Inflammatory macrophage treated with lipopolysaccharide for 4 hours (primary cell): Measurements from ENCODE around the gene APCDD1.

Experiments
- DNase-seq: peaks from one replicate; pipeline ENCODE4 v3.0.0-alpha.2; 2020

The APCDD1 gene

GRCh38 chr18:10453806-10454680 lies at the start of gene APCDD1:
TSS of gene APCDD1 (plus strand) at chr18:10454635. CDS start at chr18:10454982, 347 bp downstream.
- DNase-seq = no peak

DNA sequence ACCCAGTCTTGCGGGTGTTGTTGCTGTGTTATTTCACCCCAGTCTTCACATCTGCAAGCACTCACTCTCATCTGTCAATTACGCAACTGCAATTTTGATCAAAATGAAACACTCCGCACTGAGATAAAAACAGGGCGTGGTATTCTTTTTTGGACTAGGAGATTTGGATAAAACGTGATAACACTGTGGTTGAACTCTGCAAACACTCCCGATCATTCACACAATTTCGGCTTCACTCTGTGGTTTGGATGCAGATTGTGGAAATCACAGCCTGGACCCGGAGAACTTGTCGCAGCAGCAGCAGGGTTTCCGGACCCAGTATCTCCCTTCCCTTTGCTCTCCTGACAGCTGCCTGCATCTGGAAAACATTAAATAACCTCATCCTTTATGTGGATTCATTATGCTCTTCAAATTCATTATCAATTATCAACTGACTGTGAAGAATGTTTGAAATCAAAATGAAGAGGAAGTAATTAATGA lies 49.4 kb upstream of the APCDD1 start:
- DNase-seq = no peak

DNA sequence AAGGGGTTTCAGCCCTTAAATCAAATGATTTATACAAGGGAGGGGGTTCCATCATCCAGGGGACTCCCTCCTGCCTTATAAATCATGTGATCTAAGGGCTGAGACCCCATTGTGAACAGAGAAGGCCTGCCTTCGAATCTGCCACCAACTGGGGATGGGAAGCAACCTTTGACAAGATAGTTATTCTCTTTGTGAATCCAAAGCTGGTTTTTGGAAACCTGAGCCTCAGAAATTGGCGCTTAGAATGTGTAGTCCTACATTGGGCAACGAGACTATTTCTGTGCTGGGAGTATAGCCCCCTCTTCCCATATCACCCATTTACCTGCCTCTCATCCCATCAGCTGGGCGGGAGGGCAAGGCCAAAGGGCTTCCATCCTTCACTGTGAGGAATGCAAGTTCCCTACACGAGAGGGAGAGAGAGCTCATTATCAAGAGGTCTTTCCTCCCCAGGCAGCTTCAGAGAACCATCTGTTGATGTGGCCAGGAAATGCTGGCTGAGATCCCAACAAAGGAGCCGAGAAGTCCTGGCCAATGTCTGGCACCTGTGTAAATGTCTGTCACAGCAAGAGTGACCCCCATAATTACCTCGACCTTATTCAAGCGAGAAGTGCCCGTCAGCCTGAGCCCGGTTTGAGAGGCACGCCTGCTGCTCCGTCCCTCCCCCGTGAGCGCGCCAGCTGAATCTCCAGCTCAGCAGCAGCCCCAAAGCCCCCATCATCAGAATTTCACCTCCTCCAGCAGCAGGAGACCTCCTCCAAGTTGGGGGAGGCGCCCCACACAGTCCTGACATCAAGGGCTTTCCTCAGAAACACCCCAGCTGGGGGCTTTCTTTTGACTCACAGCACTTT lies 48.4 kb upstream of the APCDD1 start:
- DNase-seq = no peak

DNA sequence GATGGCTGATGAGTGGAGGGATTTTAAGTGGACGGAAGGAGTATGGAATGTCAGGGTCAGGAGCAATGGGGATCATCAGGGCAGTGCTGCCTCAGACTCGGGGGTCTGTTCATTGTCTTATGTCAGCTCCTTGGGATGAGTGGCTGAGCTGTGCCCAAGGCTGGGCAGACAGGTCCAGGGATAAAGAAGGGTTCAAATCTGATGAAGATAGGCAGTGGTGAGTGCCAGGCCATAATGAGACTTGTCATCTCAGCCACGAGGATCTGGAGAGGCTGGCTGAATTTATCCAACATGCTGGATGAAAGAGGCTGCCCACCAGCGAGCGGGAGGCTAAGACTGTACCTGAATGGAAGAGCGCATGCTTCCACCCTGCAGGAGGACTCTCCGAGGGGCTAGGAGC lies 46.3 kb upstream of the APCDD1 start:
- no peak for DNase-seq

DNA sequence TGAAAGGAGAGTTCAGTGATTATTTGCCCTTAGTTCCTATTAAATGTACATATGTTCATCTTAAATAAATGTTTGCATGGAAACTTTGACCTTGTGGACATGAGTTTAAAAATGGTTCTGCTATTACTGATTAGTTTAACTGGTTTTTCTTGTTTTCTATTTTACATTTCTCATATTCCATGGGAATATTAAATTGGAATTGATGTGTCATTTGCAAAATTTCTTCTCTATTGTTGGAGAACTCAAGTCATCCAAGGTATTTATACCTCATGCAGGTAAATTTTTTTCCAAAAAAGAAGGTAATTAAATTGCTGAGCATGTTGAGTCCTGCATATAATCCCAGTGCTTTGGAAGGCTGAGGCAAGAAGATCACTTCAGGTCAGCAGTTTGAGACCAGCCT lies 45.4 kb upstream of the APCDD1 start:
- DNase-seq = no peak

DNA sequence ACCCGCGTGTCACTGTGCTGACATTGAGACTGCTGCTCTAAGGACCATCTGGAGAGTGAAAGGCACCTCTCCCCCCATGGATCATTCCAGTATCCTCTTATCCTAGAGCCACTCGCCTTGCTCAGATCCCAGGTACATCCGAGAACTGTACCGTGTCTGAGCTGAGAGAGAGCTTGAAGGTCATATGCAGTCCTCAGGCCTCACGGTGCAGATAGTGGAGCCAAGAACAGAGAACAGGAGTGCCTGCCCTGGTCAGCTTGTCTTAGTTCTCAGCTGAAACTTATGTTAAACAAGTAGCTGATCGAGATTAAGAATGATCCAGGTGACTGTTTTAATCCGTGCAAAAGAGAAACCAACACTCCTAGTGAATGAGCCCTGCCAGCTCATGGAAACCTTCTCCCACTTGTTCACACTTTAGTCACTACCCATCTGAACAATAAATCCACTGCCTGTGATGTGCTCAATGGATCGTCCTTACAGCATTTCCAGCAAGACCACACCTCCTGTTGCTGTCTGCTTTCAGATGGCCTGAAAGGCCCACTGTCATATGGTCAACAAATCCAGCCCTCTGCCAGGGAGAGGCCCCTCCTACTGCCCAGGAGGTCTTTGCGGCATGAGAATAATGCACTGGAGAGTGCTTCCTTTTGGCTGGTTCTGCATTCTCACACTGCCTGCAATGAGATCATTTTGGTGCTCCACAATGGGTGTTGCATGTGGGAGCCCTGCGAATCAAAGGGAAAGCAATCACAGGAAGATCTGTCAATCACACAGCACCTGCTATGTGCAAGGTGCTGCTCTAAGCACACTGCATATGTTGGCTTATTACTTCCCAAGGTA lies 43.7 kb upstream of the APCDD1 start:
- DNase-seq = peak; percentile 15

DNA sequence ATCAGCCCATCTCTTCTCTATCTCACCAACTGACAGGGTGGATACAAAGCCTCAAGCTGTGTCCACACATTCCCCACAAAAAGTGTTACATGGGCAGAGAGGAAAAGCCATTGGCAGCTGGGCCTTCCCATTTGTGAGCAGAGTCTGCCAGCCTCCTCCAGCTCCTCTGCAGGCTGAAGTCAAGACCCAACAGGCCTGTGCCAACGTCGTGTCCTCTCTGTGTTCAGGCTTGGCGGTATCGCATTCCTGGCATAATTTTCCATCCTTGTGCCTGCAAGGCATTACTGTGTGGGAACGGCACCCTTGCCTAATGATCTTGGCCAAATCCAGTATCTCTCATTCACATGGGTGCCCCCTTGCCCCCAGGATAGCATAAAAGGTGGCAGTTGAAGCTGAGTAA lies 41.5 kb upstream of the APCDD1 start:
- no peak for DNase-seq

- no peak for DNase-seq
Measured at GRCh38 chr18:10413722-10414121, 40.7 kb upstream of the APCDD1 start.

GRCh38 chr18:10414293-10414842 lies 40.1 kb upstream of the APCDD1 start:
- no peak for DNase-seq

DNA sequence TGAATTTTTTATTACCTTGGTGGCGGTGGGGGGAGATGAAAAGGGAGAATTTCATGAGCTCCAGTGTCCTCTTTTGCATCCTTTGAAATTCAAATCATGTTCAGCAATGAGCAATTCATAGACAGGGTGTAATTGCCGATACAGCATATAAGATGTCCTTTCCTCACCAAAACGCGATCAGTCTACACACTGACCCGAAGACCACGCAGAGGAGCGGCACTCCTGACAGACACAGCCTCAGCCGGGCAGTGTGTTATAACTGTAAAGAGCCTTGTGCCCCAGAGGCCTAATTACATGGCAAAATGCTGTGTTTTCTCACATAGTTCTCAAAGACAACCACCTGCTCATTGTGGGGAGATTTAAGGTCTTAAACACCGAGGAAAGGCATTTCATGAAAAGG lies 38.4 kb upstream of the APCDD1 start:
- no peak for DNase-seq

DNA sequence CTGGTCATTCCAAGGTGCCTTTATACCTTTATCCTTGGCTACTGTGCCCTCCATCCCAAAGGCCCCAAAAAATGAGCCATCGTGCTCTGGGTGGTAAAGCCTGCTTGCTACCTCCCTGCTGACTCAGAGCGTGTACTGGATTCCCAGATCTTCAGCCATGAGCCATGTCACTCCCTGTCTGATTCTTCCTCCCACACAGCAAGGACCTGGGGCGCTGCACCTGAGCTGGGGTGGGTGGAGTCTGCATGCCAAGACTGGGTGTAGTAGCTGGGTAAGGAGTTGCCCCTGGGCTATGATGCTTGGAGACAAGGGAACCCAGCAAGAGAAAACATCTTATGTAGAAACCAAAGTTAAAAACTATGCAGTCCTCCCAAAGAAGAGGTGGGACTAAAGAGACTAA lies 37.2 kb upstream of the APCDD1 start:
- DNase-seq = no peak

- no peak for DNase-seq
Measured at GRCh38 chr18:10417664-10418063, 36.8 kb upstream of the APCDD1 start.

GRCh38 chr18:10418836-10419235 lies 35.6 kb upstream of the APCDD1 start:
- DNase-seq = no peak

DNA sequence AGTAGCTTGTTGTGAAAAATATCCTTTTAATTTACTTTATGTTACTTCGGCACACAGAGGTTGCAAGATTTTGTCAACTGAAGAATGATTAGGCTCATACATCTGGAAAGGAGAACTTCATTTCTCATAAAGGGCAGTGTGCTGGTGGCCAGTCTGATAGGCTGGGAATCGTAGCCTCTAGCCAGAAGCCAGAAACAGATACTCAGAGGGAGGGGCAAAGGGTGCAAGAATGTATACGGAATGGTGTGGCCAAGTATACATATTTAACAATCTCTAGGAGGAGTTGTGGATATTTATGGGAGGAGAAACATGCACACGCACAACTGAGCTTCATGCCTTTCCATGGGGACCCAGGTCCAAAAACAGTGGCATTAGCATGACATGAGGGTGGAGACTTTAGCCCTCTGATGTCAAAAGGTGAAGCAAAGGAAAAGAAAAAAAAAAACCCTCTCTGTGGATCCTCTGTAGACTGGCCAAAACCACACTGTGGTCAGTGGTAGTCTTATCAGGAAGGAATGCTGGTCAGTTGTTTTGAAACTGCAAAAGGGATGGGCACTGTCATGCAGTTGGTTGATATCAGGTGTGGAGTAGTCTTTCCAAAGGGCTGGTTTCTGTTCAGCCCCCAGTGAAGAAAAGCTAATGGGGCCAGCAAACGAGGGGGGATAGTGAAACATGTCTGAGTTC lies 34.9 kb upstream of the APCDD1 start:
- DNase-seq = no peak

DNA sequence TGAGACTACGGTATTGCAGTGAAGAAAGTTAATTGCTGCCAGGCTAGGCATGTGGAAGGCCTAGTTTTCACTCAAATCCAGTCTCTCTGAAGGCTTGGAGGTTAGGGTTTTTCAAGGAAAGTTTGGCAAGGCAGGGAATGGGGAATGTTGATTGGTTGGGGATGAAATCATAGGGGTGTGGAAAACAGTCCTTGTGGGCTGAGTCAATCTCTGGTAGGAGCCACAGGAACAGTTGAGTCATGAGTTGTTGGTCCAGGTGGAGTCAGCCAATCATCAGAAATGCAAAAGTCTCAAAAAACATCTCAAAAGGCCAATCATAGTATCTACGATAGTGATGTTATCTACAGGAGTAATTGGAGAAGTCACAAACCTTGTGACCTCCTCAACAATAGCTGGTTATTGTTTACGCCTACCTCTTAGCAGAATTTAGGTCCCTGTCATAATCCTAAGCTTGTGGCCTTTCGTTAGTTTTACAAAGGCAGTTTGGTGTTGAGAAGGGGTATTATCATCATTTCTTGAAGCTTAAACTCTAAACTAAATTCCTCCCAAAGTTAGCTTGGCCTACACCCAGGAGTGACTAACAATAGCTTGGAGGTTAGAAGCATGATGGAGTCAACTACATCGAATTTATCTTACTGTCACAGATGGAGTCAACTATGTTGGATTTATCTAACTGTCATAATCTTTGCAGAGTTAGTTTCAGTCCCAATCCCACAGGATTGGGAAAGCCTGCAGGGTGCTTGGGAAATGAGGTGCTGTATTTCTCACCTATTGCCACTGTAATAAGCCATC lies 33.7 kb upstream of the APCDD1 start:
- DNase-seq = no peak

GRCh38 chr18:10421859-10422258 lies 32.6 kb upstream of the APCDD1 start:
- DNase-seq = no peak

DNA sequence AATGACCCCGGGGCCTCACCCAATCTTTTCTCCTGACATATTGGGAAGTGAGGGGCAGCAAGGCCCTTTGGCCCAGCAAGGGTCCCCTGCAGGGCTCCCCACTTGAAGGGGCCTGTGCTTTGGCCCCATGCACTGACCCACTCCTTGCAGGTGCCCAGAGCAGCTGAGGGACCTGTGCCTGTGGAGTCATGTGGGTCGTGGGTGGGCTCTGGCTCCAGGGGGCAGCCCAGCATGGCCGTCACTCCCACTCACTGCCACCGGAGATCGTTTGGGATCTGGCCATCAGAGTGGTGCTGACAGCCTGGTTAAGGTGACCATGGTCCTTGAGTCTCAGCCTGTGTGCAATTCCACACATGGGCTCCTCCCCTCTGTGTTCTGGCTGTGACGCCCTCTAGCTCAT lies 31.7 kb upstream of the APCDD1 start:
- DNase-seq = no peak

DNA sequence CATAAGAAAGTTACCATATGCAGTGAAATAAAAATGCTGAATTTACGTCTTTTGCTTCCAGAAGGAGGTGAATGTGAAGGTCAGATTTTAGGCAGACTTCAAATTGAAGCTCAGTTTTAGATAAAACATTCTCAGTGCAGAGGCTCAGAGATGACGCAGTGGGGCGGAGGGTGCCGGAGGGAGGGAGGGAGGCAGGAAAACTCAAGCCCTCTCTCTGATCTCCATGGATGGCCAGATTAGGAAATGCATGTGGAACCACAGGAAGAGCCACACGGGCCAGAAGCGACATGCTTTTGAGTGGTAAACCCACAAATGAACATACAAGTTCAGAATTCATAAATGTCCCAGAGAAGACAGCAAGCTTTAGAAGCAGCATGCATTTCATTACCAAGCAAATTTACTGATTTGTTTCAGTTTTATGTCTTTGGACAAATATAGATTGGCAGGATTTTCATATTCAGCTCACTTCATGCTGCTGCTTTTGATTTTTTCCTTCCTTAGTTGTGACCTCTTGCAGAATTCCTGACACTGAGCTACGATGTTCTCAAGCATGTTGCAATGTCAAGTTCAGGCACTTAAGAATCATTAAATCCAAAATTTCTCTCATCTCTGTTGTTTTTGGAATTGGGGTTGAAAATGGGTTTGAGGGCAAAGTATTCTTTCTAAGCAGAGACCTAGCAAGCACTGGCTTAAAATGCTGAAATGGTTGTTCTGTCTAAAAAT lies 29.7 kb upstream of the APCDD1 start:
- no peak for DNase-seq

DNA sequence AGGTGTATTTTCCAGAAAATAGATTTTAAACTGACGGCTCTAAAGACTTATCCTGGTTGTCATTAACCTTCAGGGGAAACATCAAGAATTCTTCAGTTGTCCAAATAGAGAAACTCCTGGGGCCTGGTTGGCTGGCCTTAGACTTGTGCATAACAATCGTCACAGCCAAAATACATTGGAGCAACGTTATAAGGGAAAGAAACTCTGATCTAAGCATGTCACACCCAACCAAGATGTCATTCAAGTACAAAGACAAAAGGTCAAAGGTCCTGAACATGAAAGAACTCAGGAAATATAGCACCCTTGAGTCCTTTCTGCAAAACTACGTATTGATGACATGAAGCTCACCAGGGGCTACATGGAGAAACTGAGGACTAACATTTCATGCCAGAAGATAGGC lies 23.8 kb upstream of the APCDD1 start:
- DNase-seq = no peak

- DNase-seq = no peak
Measured at GRCh38 chr18:10431680-10432079, 22.8 kb upstream of the APCDD1 start.

DNA sequence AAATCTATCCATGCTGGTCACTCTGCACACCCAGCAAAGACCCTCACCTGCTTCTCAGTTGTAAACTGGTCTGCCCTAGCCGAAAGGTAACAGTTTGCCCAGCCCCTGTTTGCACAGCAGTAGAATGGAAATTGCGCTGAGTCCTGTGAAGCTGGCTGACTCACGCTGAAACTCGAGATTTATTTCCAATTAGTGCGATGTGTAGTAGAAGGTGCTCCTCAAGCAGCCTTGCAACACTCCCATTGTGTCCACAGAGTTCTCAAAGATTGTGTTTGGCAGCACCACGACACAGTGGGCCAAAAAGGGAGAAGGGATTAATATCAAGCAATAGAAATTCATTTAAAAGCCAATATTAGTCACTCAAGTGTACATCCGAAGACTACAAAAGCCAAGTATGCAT lies 21.7 kb upstream of the APCDD1 start:
- DNase-seq = no peak
